ENCODE results near the gene TDRD3.

Gene TDRD3

DNA sequence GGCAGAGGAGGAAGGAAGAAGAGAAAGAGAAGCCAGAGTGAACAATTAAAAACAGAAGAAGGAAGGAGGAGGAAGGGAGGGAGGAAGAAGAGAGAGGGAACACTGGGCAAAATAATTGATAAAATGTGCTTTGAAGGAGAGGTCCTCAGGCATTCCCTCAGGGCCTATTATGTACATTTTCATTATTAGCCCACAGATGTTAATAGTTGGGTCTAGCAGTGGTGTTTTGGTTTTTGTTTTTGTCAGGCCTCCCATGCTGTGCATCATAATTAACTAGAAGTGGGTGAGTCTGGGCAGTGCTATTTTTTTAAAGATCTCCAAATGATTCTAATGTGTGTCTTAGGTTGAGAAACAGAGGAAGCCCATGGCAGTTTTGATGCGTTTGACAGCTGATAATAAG, 178.1 kb downstream of the TDRD3 start:
- no peak for DNase-seq (ENCODE audit: low read depth)

DNA sequence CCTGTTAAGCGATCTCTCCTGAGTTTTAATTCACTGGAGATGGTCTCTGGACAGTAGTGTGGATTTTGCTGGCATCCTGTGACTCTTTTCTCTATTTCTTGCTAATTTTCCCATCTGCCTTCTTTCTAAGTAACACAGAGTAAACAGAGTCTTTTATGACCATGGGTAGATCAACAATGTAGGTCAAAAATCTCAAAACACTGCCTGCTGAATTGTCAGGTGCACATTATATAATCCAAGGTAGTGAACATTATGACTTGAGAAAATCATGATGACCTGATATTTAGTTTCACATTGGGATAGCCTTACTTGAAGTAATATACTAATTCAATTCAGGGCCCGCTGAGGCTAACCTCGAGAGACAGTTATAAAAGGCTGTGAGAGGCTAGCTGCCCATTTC, 180.7 kb downstream of the TDRD3 start:
- no peak for DNase-seq (ENCODE audit: low read depth)

DNA sequence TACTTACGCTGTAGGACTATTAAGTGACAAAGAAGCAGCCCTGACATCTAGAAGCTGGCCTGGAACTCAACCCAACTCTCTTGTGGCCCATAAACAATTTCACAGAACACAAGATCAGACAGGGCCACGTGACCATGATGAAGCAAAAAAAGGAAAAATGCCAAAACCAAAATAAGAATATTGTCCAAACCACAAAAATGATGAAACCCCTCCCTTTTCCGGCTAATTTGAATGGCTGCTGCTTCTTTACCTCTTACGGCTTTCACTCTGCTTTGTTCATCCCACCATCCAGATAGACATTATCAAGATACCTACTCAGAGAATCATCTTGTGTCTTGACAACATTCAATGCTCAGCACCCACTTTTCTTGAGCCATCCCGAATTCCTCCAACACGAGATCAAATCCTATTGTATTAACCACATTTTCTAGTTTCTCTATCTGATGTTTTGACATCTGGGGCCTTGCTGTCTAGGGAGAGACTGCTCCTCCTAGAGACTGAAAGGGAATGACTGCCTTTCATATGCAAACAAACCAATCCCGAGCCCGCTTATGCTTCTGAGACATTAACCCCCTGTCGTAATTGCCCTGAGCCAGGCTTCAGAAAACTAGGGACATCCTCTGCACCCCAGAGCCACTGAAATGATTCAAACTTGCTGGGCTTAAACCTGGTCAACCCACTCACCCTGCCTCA, 186.3 kb downstream of the TDRD3 start:
- no peak for DNase-seq (ENCODE audit: low read depth)

DNA sequence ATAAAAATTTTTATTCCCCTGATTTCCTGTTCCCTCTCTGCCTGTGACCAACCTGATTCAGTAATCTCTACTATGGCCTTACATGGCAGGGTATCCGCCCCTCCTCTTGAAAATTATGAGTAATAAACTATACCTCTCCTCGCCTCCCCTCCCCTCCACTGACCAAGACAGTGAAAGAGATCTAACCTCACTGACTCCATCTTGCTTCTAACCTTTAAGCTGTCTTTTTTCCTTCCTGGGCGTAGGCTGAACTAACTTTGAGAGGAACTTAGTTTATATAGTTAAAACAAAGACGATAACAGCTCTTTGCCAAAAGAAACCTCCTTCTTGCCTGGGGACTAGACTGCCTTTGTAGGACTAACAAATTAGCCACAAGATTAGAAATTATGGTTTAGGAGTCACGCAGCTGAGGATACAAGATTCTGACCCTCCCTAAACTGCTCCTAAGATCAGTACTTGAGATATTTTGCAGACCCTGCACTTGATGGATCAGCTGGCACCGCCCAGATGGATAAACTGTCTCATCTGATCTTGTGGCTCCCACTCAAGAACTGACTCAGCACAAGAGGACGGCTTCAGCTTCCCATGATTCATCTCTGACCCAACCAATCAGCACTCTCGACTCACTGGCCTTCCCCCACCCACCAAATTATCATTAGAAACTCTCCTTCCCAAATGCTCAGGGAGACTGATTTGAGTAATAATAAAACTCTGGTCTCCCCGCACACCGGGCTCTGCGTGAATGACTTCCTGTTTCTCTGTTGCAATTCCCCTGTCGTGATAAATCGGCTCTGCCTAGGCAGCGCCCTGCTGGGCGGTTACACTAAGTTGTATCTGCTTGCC, 187.1 kb downstream of the TDRD3 start:
- DNase-seq (ENCODE audit: low read depth), result no peak

DNA sequence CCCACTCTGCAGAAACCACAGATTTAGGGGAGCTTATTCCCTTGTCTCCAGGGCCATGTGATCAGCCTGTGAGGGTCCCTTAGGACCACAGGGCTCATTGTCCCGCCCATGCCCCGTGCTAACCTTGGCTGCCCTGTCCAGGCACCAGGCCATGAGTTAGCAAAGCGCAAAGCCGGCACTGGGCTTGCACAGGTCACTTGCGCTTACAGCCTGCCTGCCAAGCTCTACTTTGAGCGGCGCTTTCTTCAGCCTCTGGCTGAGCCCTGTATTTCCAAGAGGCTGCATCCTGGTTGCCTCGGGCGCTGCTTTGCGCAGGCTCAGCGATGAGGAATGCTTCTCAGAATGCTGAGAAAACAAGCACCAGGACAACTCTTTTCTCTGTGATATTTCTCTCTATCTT, 188.0 kb downstream of the TDRD3 start:
- no peak for DNase-seq (ENCODE audit: low read depth)

DNA sequence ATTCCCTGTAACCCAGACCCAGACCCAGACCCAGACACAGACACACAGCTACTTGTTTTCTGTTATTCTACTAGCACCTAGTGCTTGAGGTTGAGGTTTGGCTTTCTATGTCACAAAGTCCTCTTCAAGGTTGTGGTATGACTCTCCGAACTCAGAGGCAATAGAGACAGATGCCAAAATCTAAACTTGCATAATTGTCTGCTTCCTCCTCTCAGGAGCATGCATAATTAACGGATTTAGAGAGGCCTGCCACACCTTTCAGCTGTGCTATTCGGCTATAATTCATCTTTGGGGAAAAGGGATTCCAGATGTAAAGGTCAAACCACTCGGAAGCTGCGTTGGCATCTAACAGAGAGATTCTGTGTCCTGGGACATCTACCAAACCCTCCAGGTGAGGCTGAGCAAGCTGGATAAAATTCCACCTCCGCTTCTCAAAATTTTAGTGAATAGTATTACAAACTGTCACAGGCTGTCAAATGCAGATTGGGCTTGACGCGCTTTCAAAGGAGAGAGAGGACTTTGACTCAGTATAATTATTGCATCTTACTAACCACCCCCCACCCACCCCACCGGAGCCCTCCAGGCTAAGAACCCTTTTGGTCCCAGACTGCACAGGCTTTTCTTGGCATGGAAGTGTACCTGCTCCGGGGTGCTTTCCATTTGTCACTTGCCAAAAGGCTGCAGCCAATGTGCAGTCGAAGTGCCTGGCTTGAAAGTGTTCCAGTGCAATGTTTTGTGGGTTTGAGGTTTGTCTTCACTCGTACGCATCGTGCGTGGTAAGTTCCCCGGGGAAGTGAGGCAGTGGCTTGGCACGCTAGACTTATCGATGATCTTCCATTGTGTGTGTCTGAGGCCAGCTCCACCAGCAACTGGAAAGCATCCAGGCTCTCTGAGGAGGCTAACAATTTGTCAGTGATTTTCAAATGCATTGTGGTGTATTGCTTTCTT, 194.1 kb downstream of the TDRD3 start:
- DNase-seq (ENCODE audit: low read depth), result no peak

DNA sequence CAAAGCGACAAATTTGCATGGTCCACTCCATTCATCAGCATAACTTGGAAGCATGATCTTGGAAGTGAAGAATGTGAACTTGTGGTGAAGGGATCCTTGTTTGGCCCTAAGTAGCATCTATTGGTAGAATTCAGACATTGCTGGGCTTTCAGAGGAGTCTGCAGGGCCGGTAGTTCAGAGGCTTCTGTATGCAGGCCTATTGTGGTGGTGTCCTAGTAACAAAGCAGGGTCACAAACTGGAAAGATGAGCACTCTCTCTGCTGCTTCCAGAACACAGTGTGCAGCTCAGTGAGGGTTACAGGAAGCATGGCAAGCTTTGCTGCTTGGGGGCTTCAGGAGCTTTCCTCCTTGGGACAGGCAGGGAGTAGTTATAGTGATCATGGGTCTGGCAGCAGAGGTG, 206.0 kb downstream of the TDRD3 start:
- DNase-seq (ENCODE audit: low read depth), result no peak

DNA sequence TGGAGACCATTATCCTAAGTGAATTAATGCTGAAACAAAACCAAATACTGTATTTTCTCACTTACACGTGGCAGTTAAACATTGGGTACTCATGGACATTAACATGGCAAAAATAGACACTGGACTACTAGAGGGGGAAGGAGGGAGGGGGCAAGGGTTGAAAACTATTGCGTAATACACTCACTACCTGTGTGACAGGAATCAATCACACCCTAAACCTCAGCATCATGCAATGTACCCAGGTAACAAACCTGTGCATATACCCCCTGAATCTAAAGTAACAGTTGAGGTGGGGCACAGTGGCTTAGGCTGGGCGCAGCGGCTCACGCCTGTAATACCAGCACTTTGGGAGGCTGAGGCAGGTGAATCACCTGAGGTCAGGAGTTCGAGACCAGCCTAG, 207.0 kb downstream of the TDRD3 start:
- DNase-seq (ENCODE audit: low read depth), result no peak

DNA sequence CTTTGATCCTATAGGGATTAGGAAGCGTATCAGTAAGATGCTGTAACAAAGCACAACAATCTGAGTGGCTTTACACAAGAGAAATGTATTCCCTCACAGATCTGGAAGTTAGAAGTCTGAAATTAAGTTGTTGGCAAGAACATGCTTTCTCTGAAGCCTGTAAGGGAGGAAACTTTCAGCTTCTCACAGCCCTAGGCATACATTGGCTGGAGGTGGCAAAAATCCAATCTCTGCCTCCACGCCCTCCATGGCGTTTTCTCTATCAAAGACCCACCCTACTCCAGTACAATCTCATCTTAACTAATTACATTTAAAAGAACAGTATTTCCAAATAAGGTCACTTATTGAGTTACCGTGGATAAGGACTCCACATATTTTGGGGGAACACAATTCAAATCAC, 211.9 kb downstream of the TDRD3 start:
- DNase-seq (ENCODE audit: low read depth), result no peak

DNA sequence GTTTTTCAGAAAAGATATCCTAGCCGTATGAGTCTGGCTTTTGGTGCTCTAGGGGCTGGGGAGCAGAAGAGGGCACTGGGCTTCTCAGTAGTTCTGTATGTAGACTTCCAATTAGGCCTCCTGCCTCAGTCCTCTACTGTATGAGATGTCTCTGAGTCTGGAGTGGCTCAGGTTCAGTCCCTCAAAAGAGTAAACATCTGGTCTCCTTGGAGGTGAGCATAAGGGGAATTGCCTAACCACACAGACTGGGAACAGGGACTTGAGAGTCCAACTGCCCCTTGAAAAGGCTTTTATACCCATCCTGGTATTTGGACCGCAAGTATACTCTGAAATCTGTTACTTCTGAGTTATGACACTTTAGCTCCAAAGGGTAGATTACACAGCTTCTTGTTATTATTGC, 214.5 kb downstream of the TDRD3 start:
- no peak for DNase-seq (ENCODE audit: low read depth)

DNA sequence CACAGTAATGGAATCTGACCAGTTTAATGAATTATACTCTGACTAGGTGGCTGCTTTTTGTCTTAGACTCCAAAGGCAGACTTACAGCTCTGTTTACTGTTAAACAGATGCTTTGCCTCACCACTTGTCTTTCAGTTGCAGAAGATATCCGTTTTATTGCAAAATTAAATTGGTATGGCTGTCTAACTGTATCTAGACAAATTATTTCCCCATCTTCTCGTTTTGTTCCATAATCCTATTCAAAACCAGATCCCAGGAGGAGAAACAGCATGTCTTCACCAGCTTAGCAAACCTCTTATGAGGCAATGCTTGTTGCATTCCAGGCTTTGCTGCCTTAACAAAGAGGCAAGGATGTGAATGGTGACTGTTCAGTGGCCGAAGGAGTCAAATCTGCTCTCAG, 215.6 kb downstream of the TDRD3 start:
- DNase-seq (ENCODE audit: low read depth), result no peak

DNA sequence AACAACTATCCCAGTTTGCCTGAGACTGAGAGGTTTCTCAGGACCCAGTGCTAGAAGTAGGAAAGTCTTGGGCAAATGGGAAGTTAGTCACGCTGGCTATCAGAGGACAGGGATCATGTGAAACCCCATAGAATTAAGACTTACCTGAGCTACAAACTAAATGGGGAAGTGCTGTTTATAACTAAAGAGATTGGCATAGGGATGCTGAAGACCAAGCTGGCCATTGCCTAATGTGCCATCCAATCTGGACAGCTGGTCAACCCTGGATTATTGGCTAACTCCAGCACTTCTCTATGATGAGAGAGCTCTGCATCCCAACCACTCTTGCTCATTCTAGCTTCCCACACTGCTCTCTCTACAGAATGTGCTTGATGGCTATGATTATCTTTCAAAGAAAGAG, 216.1 kb downstream of the TDRD3 start:
- DNase-seq (ENCODE audit: low read depth), result no peak

DNA sequence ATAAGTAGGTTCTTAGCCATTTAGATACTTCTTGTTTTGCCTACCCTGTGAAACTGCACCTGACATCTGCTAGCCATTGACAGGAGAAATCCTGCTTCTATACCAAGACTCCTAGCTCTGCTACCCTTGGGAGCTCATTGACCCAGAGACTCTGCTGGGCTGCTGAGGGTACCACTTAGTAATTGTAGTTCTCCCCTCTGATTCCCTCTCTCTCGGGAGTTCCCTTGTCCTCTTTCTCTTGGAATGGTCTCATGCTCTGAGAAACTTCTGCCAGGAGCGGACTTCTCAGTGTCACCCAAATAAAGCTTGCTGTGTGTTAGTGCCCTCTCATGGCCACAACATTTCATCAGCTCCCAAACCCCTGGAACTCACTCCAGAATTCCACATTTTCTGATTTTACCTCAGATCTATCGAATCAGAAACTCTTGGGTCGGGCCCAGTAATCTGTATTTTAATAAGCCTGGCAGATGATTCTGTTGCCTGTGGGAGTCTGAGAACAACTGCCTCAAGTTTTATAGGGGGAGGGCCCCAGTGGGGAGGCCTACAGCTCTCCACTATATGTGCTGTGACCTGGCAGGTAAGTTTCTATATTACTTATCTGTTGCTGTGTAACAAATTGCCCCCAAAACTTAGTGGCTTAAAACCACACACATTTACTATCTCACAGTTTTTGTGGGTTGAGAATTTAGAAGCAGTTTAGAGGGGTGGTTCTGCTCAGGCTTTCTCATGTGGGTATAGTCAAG, 221.1 kb downstream of the TDRD3 start:
- DNase-seq (ENCODE audit: low read depth), result no peak

DNA sequence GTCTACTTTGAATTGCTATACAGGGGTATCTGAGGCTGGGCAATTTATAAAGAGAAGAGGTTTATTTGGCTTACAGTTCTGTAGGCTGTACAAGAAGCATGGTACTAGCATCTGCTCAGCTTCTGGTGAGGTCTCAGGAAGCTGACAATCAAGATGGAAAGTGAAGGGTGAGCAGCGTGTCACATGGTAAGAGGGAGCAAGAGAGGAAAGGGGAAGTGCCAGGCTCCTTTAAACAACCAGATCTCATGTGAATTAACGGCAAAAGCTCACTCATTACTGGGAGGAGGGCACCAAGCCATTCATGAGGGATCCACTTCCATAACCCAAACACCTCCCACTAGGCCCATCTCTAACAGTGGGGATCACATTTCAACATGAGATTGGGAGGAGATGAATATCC, 222.4 kb downstream of the TDRD3 start:
- DNase-seq (ENCODE audit: low read depth), result no peak

DNA sequence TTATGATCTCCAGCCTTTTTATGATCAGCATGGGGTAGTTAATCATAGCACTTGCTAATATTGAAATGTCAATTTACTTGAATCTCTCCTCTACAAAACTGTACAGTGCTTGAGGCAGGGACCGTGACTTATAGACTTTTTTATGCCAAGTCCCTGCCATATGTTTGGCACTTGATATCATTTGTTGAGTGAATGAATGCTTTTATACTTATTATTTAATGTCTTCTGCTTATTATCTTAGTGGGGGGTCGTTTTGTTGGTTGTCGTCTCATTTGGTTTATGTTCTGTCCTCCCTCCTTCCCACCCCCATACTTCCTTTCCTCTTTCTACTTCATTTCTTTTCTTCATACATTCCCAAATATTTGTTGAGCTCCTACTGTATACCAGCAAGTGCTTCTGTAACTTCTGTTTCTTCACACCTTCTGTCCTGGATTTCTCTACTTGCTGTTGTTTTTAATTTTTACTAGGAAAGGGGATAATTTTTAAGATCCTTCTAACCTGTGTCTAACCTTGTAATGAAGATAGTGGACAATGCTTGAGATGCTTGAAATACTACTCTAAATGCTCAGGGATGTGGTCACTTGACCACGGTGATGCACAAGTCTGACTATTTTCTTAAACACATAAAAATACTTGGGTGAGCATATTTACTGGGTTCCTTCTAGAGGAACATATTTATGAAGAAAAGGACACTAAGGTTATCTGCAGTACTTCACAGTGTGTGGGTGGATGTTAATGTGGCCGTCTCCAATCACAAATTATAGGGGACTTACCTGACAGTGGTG, 223.8 kb downstream of the TDRD3 start:
- DNase-seq (ENCODE audit: low read depth), result no peak

DNA sequence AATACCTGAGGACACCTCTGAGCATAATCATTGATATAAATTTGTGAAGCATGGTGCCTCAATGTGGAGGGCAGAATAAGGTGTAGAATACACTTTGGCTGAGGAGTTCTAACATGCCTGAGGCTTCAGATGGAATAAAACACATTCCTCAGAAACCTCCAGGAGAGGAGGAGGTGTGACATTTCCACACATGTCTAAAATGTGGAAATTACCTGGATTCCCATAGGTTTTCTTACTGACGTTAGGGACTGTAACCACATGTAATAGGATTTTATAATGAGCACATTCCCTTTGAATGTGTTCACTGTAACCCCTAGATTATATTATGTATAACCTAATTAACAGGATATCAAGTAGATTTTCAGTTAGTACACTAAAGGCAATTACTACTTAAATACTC, 226.1 kb downstream of the TDRD3 start:
- DNase-seq (ENCODE audit: low read depth), result no peak

Measured in activated T-cell treated with anti-CD3 and anti-CD28 coated beads for 24 hours (primary cell).